Stomach smooth muscle (tissue), 2 donors: ENCODE results near the gene TMEM94.

Source experiments
- H3K27ac ChIP-seq: one replicate; pipeline ENCODE4 v1.7.0; 2013; ENCODE audit warnings: mild to moderate bottlenecking, low read length, inconsistent platforms
- H3K27me3 ChIP-seq, 2 donors: one replicate each; pipeline ENCODE4 v1.7.0; 2013; ENCODE audit warnings: low read length in 2 of 2; ENCODE audit not compliant: insufficient read depth in 2 of 2, control insufficient read depth in 1 of 2
- H3K36me3 ChIP-seq, 2 donors: one replicate each; pipeline ENCODE4 v1.7.0; 2013; ENCODE audit warnings: low read length in 2 of 2; ENCODE audit not compliant: control insufficient read depth in 2 of 2, insufficient read depth in 2 of 2
- H3K4me1 ChIP-seq: one replicate; pipeline ENCODE4 v1.7.0; 2013; ENCODE audit warnings: low read length; ENCODE audit not compliant: control insufficient read depth, insufficient read depth
- H3K4me3 ChIP-seq, 2 donors: one replicate each; pipeline ENCODE4 v1.7.0; 2013; ENCODE audit warnings: low read length in 2 of 2
- H3K9ac ChIP-seq, 2 donors: one replicate each; pipeline ENCODE4 v1.7.0; 2013; ENCODE audit warnings: low read length in 2 of 2, mild to moderate bottlenecking in 1 of 2
- H3K9me3 ChIP-seq, 2 donors: one replicate each; pipeline ENCODE4 v1.7.0; 2013; ENCODE audit warnings: low read length in 2 of 2; ENCODE audit not compliant: control insufficient read depth in 2 of 2
- donor health status: healthy.
- donor health status: Pancreatic carcinoma.

The TMEM94 gene

GRCh38 chr17:75488693-75489510 lies 32.5 kb downstream of the TMEM94 start:
- H3K27ac ChIP-seq: no peak overlapping the region
- no peaks in the 10 kb centered on the region for H3K27me3 ChIP-seq
- no peak overlapping the region for H3K9ac ChIP-seq
- H3K36me3 ChIP-seq: peaks cover 8 to 32% of the 10 kb centered on the region in 2 donors
- peaks cover 17% of the 10 kb centered on the region for H3K4me1 ChIP-seq
- H3K9me3 ChIP-seq: no peaks in the 10 kb centered on the region
- H3K4me3 ChIP-seq: no peak overlapping the region

- Histone ChIP-seq H3K27ac (no peak overlapping the region), H3K27me3 (no peaks in the 10 kb centered on the region), H3K9ac (no peak overlapping the region), H3K4me3 (no peak overlapping the region), H3K36me3 (peaks cover 9 to 37% of the 10 kb centered on the region in 2 donors), H3K9me3 (no peaks in the 10 kb centered on the region), H3K4me1 (peaks cover 17% of the 10 kb centered on the region)
Observed at GRCh38 chr17:75489511-75489955, 33.1 kb downstream of the TMEM94 start.

- H3K27ac ChIP-seq: no peak overlapping the region
- H3K27me3 ChIP-seq: no peaks in the 10 kb centered on the region
- peaks cover 16 to 42% of the 10 kb centered on the region in 2 donors for H3K36me3 ChIP-seq
- no peak overlapping the region for H3K9ac ChIP-seq
- H3K9me3 ChIP-seq: no peaks in the 10 kb centered on the region
- H3K4me3 ChIP-seq: no peak overlapping the region
- H3K4me1 ChIP-seq: peaks cover 17% of the 10 kb centered on the region
Observed at GRCh38 chr17:75490173-75490743, 33.8 kb downstream of the TMEM94 start.

- peaks cover 23 to 45% of the 10 kb centered on the region in 2 donors for H3K36me3 ChIP-seq
- no peaks in the 10 kb centered on the region for H3K27me3 ChIP-seq
- H3K4me3 ChIP-seq: no peak overlapping the region
- H3K4me1 ChIP-seq: peaks cover 14% of the 10 kb centered on the region
- no peak overlapping the region for H3K9ac ChIP-seq
- no peaks in the 10 kb centered on the region for H3K9me3 ChIP-seq
- H3K27ac ChIP-seq: no peak overlapping the region
Observed at GRCh38 chr17:75490953-75491649, 34.7 kb downstream of the TMEM94 start.

- Histone ChIP-seq H3K4me1 (peaks cover 13% of the 10 kb centered on the region), H3K27me3 (no peaks in the 10 kb centered on the region), H3K9me3 (no peaks in the 10 kb centered on the region), H3K36me3 (peaks cover 23 to 50% of the 10 kb centered on the region in 2 donors), H3K4me3 (no peak overlapping the region), H3K27ac (no peak overlapping the region), H3K9ac (no peak overlapping the region)
Observed at GRCh38 chr17:75491680-75492079, 35.2 kb downstream of the TMEM94 start.

- H3K4me3 ChIP-seq: no peak overlapping the region
- H3K27ac ChIP-seq: no peak overlapping the region
- no peaks in the 10 kb centered on the region for H3K27me3 ChIP-seq
- H3K36me3 ChIP-seq: peaks cover 23 to 55% of the 10 kb centered on the region in 2 donors
- H3K9ac ChIP-seq: no peak overlapping the region
- peaks cover 9% of the 10 kb centered on the region for H3K4me1 ChIP-seq
- no peaks in the 10 kb centered on the region for H3K9me3 ChIP-seq
Observed at GRCh38 chr17:75492555-75493168, 36.2 kb downstream of the TMEM94 start.

- H3K4me1 ChIP-seq: peaks cover 7% of the 10 kb centered on the region
- H3K36me3 ChIP-seq: peaks cover 28 to 61% of the 10 kb centered on the region in 2 donors
- H3K4me3 ChIP-seq: no peak overlapping the region
- H3K9me3 ChIP-seq: no peaks in the 10 kb centered on the region
- no peak overlapping the region for H3K9ac ChIP-seq
- H3K27ac ChIP-seq: no peak overlapping the region
- no peaks in the 10 kb centered on the region for H3K27me3 ChIP-seq
Observed at GRCh38 chr17:75493476-75494129, 37.2 kb downstream of the TMEM94 start.

GRCh38 chr17:75494326-75494877 lies 38.0 kb downstream of the TMEM94 start:
- Histone ChIP-seq H3K27ac (no peak overlapping the region), H3K36me3 (peaks cover 28 to 56% of the 10 kb centered on the region in 2 donors), H3K4me3 (no peak overlapping the region), H3K9me3 (no peaks in the 10 kb centered on the region), H3K4me1 (peaks cover 12% of the 10 kb centered on the region), H3K9ac (no peak overlapping the region), H3K27me3 (no peaks in the 10 kb centered on the region)

- Histone ChIP-seq H3K4me3 (no peak overlapping the region), H3K27ac (no peak overlapping the region), H3K9ac (no peak overlapping the region), H3K36me3 (peaks cover 32 to 55% of the 10 kb centered on the region in 2 donors), H3K27me3 (no peaks in the 10 kb centered on the region), H3K9me3 (no peaks in the 10 kb centered on the region), H3K4me1 (peaks cover 8% of the 10 kb centered on the region)
Observed at GRCh38 chr17:75496005-75496404, 39.6 kb downstream of the TMEM94 start.
